Skeletal muscle cell (primary cell): ENCODE results near the gene ACSM2A.
"Not testable (repeated sequence)": the region's sequence is repeated elsewhere in the genome, so short reads cannot be mapped to it uniquely, and the experiment has no call there.

Experiments
- DNase-seq: peaks from one replicate; pipeline ENCODE4 v3.0.0-alpha.2; 2010; ENCODE audit warnings: low read depth
- H3K4me3 ChIP-seq: 2 replicates; pipeline ENCODE4 v1.5.1; 2011; ENCODE audit warnings: low read depth, mild to moderate bottlenecking, control low read depth, low read length, moderate library complexity

ACSM2A gene

DNA sequence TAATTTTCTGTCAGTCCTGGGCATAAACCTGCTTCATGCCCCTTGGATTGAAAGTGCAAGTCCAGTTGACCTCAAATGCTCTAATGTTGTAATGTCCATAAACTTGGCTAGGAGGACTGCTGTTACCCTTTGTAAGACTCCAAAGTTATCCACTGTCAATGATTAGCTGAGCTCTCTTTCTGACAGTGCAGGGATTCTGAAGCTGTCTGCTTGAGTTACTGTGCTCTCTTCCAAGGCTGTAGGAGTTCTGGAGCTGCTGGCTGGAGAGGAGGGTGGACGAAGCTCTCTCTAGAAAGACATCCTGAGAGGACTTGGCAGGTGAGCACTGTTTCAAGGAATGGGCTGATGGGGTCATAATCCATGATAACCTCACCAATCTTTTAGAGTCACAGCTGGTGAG lies at the start of gene ACSM2A:
ACSM2A (plus strand) TSS at position 158 of the 400 bp plus-strand sequence. CDS start 8,594 bp downstream, outside the sequence.
- not testable (repeated sequence) for DNase-seq, H3K4me3 ChIP-seq

DNA sequence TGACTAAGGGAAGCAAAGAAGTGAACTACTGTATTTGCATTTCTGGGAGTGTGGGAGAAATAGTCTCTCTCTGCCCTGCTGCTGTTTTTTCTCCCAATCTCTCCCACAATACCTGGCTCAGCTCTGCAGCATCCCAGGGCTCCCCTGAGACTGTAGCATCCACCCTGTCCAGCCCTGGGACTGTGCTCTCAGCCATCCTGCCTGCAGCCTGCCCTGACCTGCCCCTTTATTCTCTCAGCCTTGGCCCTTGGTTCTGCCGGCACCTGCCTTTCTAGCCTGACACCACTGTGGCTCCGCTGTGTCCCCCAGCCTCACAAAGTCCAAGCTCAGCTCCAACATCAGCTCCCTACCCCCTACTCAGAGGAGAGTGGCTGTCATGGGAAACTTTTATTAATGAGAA lies 48.7 kb upstream of the ACSM2A start:
- H3K4me3 ChIP-seq = no peak overlapping the region
- DNase-seq = no peak

DNA sequence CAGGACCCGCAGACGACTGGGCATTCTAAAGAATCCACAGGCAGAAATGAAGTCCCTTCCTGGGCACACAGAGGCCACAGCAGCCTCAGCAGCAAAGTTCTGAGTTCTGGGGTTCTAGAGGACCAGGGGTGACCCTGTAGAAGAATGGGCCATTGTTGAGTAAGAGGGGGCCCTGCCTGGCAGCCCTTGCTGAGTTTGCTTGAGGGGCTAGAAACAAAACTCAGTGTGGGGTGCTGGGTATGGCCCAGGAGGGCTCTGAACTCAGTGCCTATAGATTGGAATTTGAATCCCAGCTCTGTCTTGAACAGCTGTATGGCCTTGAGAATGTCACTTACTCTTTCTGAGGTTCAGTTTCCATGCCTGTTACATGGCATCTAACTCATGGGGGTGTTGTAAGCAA lies 46.7 kb upstream of the ACSM2A start, which contains the start of gene PDILT:
PDILT (minus strand) TSS at position 101 of the 400 bp plus-strand sequence. CDS start 5,437 bp downstream, outside the sequence.
- DNase-seq = no peak
- H3K4me3 ChIP-seq = no peak within 1 kb of the TSS

- no peak for DNase-seq
- H3K4me3 ChIP-seq = no peak within 1 kb of the TSS
Observed at GRCh38 chr16:20409398-20410120, 41.8 kb upstream of the ACSM2A start, which contains the start of gene ACSM5. Gene ACSM5 (plus strand): TSS chr16:20409534. CDS start chr16:20411485, 1,951 bp downstream.

DNA sequence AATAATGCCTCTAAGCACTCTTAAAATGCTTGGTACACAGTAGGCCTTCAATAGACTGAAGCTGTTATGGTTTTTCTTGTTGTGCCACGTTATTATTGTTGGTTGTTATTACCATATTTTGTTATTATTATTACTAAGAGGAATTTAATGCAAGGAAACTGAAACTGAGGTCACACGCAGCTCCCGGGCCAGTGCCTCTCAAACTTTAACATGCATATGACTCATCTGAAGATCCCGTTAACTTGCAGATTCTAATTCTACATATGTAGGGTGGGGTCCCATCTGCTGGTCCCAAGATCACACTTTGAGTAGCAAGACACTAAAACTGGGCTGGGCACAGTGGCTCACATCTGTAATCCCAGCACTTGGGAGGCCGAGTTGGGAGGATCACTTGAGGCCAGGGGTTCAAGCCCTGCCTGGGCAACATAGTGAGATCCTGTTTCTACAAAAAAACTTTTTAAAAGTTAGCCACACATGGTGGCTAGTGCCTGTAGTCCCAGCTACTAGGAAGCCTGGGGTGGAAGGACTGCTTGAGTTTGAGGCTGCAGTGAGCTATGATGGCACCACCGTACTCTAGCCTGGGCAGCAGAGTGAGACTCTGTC lies 41.1 kb upstream of the ACSM2A start:
- H3K4me3 ChIP-seq = no peak overlapping the region
- DNase-seq = no peak

GRCh38 chr16:20411055-20411454 lies 40.3 kb upstream of the ACSM2A start:
- no peak overlapping the region for H3K4me3 ChIP-seq
- no peak for DNase-seq

DNA sequence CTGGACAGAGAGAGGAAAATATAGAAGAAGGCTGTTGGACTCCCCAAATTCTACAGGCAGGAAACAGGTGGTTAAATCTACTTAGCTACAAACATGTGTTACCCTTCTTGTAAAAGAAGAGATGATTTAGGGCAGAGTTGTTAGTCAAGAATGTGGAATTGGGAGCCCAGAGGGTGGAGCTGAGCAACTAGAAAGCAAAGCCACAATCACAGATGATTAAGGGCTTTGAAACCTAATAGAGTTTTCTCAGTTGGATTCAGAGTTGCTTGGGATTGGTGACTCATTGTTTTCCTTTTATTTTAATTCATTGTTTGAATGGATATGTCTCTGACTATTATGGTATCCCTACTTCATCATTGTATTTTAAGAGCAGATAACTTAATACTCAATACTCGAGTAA lies 35.8 kb upstream of the ACSM2A start:
- DNase-seq = no peak
- no peak overlapping the region for H3K4me3 ChIP-seq

GRCh38 chr16:20419093-20419492 lies 32.2 kb upstream of the ACSM2A start:
- H3K4me3 ChIP-seq, DNase-seq: not testable (repeated sequence)

DNA sequence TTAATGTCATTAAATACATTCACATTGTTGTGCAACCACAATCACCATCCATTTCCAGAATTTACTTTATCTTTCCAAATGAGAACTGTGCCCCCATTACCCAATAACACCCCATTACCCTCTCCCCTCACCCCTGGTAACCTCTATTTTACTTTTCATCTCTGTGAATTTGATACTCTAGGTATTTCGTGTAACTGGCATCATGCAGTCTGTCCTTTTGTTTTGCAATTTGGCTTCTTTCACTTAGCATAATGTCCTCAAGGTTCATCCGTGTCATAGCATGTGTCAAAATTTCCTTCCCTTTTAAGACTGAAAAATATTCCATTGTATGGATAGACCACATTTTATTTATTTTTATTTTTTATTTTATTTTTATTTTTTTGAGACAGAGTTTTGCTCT lies 29.6 kb upstream of the ACSM2A start:
- not testable (repeated sequence) for DNase-seq, H3K4me3 ChIP-seq

DNA sequence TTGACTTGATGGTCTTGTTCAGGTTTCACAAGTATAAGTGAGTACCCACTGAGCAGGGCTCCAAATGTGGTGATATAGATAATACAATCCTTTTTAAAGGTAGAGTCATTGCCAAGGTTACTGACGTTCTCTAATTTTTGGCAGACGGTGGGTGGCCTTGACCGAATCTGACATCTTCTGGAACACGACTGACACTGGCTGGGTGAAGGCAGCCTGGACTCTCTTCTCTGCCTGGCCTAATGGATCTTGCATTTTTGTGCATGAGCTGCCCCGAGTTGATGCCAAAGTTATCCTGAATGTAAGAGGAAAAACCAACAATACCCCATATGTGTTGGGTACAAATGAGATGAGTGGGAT lies 27.6 kb upstream of the ACSM2A start:
- not testable (repeated sequence) for DNase-seq, H3K4me3 ChIP-seq

GRCh38 chr16:20424129-20424866 lies 27.0 kb upstream of the ACSM2A start:
- no peak overlapping the region for H3K4me3 ChIP-seq
- DNase-seq = no peak

- not testable (repeated sequence) for DNase-seq, H3K4me3 ChIP-seq
Observed at GRCh38 chr16:20427401-20427797, 23.9 kb upstream of the ACSM2A start.

DNA sequence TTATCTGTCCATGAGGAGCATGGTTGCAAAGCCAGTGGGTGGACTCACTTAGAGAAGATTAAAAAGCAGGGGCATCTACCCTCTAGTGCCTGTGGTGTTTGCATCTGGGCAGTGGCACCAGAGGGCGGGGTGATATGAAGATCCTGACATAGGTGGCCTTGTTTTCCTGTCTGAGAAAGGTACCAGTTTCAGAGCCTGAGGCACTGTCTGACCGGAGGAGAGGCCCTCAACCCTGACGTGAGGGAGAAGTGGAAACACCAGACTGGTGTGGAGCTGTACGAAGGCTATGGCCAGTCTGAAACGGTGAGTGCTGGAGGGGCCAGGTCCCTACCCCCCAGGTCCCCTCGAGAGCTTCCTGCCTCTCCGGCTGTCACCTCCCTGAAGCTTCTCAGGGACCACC lies 21.8 kb upstream of the ACSM2A start:
- not testable (repeated sequence) for DNase-seq, H3K4me3 ChIP-seq

GRCh38 chr16:20430480-20430879 lies 20.8 kb upstream of the ACSM2A start:
- DNase-seq, H3K4me3 ChIP-seq: not testable (repeated sequence)

GRCh38 chr16:20430948-20431347 lies 20.4 kb upstream of the ACSM2A start:
- H3K4me3 ChIP-seq = no peak overlapping the region
- no peak for DNase-seq

DNA sequence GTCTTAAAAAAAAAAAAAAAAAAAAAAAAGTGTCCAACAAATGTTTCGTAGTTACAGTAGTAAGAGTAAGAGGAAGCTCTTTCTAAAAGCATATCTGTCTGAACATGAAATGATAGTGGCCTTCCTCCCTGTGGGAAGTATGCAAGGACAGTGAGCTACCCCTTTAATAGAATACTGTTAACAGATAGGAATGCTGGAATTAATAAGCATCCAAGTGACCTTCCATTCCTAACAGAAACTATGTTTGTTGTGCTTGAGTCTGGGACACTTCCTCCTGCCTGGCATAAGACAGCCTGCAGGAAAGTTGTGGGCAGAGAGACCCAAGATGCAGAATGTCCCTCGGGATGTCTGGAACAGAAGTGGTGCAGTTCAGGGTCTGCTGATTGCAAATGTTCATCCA lies 12.4 kb upstream of the ACSM2A start:
- H3K4me3 ChIP-seq, DNase-seq: not testable (repeated sequence)

- DNase-seq, H3K4me3 ChIP-seq: not testable (repeated sequence)
Observed at GRCh38 chr16:20439820-20440231, 11.5 kb upstream of the ACSM2A start.

DNA sequence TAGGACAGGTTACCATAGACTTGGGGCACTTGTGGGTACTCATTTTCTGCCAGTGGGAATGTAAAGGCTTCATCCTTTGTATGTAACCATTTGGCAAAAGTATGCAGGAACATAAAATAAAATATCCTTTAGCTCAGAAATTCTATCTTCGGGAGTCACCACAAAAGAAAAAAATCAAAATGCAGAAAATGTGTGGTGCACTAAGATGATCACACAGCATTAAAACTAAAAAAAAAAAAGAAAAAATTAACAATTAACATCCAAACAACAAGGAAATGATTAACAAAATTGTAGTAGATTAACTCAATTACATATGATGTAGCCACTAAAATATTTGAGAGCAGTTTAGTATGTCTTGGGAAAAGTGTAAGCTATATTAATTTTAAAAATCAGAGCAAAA lies 10.6 kb upstream of the ACSM2A start:
- DNase-seq, H3K4me3 ChIP-seq: not testable (repeated sequence)

GRCh38 chr16:20441191-20441590 lies 10.1 kb upstream of the ACSM2A start:
- no peak for DNase-seq
- no peak overlapping the region for H3K4me3 ChIP-seq

DNA sequence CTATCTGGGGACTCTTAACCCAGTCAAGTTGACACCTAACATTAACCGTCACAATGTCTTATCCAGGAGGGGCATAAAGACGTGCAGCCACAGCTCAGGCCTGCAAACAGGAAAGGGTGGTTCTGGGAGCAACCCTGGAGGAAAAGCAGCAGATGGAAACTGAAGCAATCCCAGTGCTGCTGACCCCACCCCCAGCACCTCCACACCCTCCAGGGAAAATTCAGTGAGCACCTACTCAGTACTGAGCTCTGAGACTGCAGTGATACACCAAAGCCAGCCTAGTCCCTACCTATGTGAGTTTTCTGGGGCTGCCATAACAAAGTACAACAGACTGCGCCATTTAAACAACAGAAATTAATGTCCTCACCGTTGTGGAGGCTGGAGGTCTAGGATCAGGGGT lies 9.5 kb upstream of the ACSM2A start:
- not testable (repeated sequence) for DNase-seq, H3K4me3 ChIP-seq
